Hepatocyte (in vitro differentiated cells): ENCODE data around the gene CHST4.

Experiments used
- CTCF ChIP-seq: fragments of 200-600 bp; sonication (generic); IDR thresholded peaks from 2 replicates; pipeline ENCODE4 v1.5.1; 2016; ENCODE audit warnings: antibody characterized with exemption, mild to moderate bottlenecking; ENCODE audit not compliant: poor library complexity
- EZH2 ChIP-seq: fragments of 200-600 bp; sonication (generic); IDR thresholded peaks from 2 replicates; pipeline ENCODE4 v1.6.1; 2016; ENCODE audit warnings: antibody characterized with exemption, mild to moderate bottlenecking, borderline replicate concordance

GRCh38 chr16:71504901-71505300 is 21.3 kb upstream of the CHST4 start:
- TF ChIP-seq CTCF (no peak), EZH2 (no peak)
